ENCODE data around the gene GTPBP1. TPM values are rescaled to one million over a fixed set of nuclear protein-coding genes. Genes with fewer than 3 reads are reported as not detected.
A peak's percentile ranks its signal among the peaks of the same experiment; 100 is the strongest.

Gene GTPBP1
- total and polyA plus RNA-seq, 2 of the 13 experiments (the other 11 are each of a cell fraction or from before 2014, with no cell fraction given) = 22.3 to 27.0 TPM

DNA sequence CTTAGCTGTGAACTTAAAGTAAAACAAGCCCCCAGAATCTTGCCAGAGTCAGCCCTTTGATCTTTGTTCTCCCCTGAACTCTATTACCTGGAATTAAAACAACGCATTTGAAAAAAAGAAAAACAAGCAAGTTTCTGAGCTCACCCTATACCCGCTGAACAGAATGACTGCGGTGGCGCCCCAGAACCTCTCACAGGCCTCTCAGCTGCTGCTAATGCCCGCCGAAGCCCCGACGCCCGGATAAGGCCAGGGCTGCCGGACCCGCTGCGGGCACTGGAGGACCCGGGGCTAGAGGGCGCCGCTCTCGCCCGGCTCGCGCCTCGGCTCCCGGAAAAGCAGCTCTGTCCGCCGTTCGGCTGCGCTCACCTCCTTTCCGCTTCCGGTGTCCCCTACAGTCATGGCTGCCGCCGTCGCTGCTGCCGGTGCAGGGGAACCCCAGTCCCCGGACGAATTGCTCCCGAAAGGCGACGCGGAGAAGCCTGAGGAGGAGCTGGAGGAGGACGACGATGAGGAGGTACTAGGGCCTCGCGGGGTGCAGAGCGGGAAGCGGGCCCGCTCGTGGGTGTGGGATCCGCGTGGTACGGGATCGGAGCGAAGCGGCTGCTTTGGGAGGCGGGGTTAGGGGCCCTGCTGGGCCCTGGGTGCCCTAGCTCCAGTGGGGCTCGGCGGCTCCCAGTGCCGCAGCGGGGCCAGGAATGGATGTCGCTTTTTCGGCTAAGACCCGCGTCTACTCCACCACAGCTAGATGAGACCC, 24.0 kb upstream of the GTPBP1 start, which contains the start of gene TOMM22 (continued):
- TF ChIP-seq, protein P1, sequence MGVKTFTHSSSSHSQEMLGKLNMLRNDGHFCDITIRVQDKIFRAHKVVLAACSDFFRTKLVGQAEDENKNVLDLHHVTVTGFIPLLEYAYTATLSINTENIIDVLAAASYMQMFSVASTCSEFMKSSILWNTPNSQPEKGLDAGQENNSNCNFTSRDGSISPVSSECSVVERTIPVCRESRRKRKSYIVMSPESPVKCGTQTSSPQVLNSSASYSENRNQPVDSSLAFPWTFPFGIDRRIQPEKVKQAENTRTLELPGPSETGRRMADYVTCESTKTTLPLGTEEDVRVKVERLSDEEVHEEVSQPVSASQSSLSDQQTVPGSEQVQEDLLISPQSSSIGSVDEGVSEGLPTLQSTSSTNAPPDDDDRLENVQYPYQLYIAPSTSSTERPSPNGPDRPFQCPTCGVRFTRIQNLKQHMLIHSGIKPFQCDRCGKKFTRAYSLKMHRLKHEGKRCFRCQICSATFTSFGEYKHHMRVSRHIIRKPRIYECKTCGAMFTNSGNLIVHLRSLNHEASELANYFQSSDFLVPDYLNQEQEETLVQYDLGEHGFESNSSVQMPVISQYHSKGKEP (CRISPR knock-in tag; IDR thresholded peaks at IDR 0.05) = no peak
- TF ChIP-seq, protein P2, sequence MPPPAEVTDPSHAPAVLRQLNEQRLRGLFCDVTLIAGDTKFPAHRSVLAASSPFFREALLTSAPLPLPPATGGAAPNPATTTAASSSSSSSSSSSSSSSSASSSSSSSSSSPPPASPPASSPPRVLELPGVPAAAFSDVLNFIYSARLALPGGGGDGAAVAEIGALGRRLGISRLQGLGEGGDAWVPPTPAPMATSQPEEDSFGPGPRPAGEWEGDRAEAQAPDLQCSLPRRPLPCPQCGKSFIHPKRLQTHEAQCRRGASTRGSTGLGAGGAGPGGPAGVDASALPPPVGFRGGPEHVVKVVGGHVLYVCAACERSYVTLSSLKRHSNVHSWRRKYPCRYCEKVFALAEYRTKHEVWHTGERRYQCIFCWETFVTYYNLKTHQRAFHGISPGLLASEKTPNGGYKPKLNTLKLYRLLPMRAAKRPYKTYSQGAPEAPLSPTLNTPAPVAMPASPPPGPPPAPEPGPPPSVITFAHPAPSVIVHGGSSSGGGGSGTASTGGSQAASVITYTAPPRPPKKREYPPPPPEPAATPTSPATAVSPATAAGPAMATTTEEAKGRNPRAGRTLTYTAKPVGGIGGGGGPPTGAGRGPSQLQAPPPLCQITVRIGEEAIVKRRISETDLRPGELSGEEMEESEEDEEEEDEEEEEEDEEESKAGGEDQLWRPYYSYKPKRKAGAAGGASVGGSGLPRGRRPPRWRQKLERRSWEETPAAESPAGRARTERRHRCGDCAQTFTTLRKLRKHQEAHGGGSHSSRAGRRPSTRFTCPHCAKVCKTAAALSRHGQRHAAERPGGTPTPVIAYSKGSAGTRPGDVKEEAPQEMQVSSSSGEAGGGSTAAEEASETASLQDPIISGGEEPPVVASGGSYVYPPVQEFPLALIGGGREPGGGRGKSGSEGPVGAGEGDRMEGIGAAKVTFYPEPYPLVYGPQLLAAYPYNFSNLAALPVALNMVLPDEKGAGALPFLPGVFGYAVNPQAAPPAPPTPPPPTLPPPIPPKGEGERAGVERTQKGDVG (CRISPR knock-in tag; IDR thresholded peaks at IDR 0.05; ENCODE audit: borderline replicate concordance) = 0 out of 2 replicates have a peak, but pooled peaks have one; percentile 55
- TF ChIP-seq SP4 (CRISPR knock-in tag; IDR thresholded peaks at IDR 0.05) (peak; percentile 81), ZFX (CRISPR knock-in tag; IDR thresholded peaks at IDR 0.05; ENCODE audit: low read depth) (peak; percentile 92), SUZ12 (IDR thresholded peaks at IDR 0.05; ENCODE audit: low read depth, low read length) (no peak), SNAPC2 (CRISPR knock-in tag; IDR thresholded peaks at IDR 0.05) (no peak), ZNF225 (CRISPR knock-in tag; IDR thresholded peaks at IDR 0.05) (peak; percentile 63; the same call in 1 of the 2 replicates), ZC3H4 (CRISPR knock-in tag; IDR thresholded peaks at IDR 0.05; ENCODE audit: borderline replicate concordance) (no peak), NFRKB (IDR thresholded peaks at IDR 0.05) (peak; percentile 47; the same call in 1 of the 2 replicates), MBD4 (IDR thresholded peaks at IDR 0.05; ENCODE audit: borderline replicate concordance, low read length) (no peak), ZKSCAN1 (IDR thresholded peaks at IDR 0.05; ENCODE audit: low read length) (peak; percentile 45), ZNF788 (CRISPR knock-in tag; IDR thresholded peaks at IDR 0.05; ENCODE audit: borderline replicate concordance) (peak; percentile 99), ZNF543 (CRISPR knock-in tag; IDR thresholded peaks at IDR 0.05) (0 out of 2 replicates have a peak, but pooled peaks have one; percentile 61), CCAR2 (optimal IDR thresholded peaks at IDR 0.05; ENCODE audit: low read depth, low read length) (no peak), MAFF (IDR thresholded peaks at IDR 0.05; ENCODE audit: low read depth, low read length) (no peak), HOXD1 (CRISPR knock-in tag; IDR thresholded peaks at IDR 0.05) (peak; percentile 84; the same call in 1 of the 2 replicates), TP53 (CRISPR knock-in tag; conservative IDR thresholded peaks at IDR 0.05) (peak; percentile 93)
- TF ChIP-seq, protein P3, sequence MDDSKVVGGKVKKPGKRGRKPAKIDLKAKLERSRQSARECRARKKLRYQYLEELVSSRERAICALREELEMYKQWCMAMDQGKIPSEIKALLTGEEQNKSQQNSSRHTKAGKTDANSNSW (CRISPR knock-in tag; IDR thresholded peaks at IDR 0.05; ENCODE audit: borderline replicate concordance) = no peak
- TF ChIP-seq, protein P4, sequence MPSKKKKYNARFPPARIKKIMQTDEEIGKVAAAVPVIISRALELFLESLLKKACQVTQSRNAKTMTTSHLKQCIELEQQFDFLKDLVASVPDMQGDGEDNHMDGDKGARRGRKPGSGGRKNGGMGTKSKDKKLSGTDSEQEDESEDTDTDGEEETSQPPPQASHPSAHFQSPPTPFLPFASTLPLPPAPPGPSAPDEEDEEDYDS (CRISPR knock-in tag; IDR thresholded peaks at IDR 0.05) = peak; percentile 83
- TF ChIP-seq, protein P5, sequence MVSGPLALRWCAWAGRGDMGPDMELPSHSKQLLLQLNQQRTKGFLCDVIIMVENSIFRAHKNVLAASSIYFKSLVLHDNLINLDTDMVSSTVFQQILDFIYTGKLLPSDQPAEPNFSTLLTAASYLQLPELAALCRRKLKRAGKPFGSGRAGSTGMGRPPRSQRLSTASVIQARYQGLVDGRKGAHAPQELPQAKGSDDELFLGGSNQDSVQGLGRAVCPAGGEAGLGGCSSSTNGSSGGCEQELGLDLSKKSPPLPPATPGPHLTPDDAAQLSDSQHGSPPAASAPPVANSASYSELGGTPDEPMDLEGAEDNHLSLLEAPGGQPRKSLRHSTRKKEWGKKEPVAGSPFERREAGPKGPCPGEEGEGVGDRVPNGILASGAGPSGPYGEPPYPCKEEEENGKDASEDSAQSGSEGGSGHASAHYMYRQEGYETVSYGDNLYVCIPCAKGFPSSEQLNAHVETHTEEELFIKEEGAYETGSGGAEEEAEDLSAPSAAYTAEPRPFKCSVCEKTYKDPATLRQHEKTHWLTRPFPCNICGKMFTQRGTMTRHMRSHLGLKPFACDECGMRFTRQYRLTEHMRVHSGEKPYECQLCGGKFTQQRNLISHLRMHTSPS (CRISPR knock-in tag; IDR thresholded peaks at IDR 0.05; ENCODE audit: low read depth) = peak; percentile 84; the same call in 1 of the 2 replicates
- TF ChIP-seq, protein P6, sequence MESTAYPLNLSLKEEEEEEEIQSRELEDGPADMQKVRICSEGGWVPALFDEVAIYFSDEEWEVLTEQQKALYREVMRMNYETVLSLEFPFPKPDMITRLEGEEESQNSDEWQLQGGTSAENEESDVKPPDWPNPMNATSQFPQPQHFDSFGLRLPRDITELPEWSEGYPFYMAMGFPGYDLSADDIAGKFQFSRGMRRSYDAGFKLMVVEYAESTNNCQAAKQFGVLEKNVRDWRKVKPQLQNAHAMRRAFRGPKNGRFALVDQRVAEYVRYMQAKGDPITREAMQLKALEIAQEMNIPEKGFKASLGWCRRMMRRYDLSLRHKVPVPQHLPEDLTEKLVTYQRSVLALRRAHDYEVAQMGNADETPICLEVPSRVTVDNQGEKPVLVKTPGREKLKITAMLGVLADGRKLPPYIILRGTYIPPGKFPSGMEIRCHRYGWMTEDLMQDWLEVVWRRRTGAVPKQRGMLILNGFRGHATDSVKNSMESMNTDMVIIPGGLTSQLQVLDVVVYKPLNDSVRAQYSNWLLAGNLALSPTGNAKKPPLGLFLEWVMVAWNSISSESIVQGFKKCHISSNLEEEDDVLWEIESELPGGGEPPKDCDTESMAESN (CRISPR knock-in tag; conservative IDR thresholded peaks at IDR 0.05) = peak; percentile 91
